HG03521 (cell line): ENCODE data around the gene CDHR3.

Source experiments
- ATAC-seq: cut with Tn5 transposase; IDR thresholded peaks from one replicate; pipeline ENCODE4 v1.9.1; 2021; ENCODE audit warnings: mild to moderate bottlenecking, moderate library complexity; ENCODE audit not compliant: unreplicated experiment

Gene CDHR3, protein sequence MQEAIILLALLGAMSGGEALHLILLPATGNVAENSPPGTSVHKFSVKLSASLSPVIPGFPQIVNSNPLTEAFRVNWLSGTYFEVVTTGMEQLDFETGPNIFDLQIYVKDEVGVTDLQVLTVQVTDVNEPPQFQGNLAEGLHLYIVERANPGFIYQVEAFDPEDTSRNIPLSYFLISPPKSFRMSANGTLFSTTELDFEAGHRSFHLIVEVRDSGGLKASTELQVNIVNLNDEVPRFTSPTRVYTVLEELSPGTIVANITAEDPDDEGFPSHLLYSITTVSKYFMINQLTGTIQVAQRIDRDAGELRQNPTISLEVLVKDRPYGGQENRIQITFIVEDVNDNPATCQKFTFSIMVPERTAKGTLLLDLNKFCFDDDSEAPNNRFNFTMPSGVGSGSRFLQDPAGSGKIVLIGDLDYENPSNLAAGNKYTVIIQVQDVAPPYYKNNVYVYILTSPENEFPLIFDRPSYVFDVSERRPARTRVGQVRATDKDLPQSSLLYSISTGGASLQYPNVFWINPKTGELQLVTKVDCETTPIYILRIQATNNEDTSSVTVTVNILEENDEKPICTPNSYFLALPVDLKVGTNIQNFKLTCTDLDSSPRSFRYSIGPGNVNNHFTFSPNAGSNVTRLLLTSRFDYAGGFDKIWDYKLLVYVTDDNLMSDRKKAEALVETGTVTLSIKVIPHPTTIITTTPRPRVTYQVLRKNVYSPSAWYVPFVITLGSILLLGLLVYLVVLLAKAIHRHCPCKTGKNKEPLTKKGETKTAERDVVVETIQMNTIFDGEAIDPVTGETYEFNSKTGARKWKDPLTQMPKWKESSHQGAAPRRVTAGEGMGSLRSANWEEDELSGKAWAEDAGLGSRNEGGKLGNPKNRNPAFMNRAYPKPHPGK

DNA sequence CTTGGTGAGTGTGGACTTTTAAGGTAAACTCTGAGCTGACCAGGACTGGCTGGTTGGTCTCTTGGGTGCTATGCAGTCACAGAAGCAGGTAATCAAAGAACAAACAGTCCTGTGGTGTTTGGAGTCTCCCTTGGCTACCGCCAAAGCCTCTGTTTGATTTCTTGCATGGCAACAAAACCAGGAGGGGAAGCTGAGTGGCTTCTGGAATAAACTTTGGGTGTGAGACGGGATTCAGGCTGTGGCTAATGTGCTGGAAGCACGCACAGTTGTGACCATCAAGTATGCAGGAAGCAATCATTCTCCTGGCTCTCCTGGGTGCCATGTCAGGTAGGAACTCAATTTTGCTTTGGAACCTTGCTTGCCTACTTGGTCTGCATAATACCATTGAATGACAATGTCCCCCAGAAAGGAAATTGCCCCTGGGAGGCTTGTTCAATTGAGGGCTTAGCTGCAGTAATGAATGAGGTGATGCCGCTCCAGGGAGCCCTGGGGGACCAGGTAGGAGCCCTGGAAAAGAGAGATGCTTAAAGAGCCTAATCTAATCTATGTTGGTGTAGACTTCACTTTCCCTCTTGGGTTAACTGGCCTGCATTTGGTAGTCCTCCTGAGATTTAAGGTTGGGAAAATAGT is at the start of gene CDHR3:
Gene CDHR3, plus strand, starts transcription at position 227 of the 630 bp plus-strand sequence. Its CDS starts 55 bp downstream, at position 282.
- no peak for ATAC-seq

DNA sequence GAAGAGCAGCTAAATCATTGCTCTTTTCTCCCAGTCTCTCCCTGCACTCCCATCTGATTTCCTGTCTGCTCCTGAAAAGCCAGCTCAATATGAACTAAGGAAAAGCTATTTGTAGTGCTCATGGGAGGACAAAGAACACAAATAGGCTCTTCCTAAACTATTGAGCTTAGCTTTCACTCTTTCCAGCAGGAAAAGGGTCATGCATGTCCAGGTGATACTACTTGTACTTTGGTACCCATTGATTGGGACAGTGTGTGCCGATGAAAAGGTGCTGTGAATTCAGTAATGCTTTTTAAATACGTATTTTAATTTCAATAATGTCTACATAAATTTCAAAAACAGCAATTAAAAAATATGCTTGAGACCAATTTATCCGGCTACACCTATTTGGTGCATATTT is 49.1 kb upstream of the CDHR3 start:
- ATAC-seq, result no peak

DNA sequence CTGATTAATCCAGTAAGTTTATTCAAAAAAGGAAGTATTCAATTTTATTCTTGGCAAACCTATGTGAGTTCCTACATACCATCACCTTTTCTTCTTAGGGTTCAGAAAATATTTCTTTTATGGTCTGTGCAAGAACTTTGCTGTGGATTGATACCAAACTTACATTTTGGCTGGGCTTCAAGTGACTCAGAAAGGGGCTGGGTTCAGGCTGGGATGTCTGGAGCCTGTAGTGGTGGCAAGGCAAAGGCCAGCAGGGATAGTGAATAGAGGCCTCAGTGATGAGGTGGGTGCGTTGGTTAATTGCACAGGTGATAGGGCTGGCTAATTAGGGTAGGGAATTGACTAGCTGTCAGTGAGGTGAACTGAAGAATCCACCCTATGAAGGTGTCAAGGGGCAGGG is 46.5 kb upstream of the CDHR3 start:
- no peak for ATAC-seq

DNA sequence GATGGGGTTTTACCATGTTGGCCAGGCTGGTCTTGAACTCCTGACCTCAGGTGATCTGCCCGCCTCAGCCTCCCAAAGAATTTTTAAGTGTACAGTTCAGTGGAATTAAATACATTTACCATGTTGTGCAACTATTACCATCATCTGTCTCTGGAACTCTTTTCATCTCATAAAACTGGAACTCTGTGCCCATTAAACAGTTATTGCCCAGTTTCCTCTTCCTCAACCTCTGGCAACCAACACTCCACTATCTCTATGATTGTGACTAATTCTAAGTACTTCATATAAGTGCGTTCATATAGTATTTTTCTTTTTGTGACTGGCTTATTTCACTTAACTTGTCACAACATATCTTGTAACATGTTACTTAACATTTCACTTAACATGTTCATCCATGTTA is 45.4 kb upstream of the CDHR3 start:
- ATAC-seq, result no peak

DNA sequence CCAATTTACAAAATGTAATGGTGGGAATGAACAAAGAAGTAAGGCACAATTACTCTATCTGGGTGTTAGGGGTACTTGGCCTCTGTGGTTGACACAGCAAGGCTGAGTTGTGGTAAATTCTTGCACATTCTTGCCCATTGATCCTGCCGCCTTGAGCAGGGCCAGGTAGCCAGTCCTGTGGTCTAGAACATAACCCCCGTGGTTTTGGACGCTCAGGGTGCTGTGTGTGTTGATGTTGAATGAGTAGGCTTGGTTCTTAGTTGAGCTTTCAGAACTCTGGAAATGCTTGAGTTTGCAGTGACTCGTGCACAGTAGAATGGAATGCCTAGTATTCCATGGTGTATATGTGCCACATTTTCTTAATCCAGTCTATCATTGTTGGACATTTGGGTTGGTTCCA is 42.3 kb upstream of the CDHR3 start:
- ATAC-seq, result no peak

DNA sequence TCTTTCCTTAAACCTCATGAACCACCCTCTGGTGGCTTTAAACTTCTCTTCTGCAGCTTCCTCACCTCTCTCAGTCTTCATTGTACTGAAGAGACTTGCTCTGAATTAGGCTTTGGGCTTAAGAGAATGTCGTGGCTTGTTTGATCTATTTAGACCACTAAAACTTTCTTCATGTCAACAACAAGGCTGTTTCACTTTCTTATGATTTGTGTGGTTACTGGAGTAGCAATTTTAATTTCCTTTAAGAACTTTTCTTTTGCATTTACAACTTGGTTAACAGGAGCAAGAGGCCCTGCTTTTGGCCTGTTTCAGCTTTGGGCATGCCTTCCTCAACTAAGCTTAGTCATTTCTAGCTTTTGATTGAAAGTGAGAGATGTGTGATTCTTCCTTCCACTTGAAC is 38.1 kb upstream of the CDHR3 start:
- ATAC-seq, result no peak

DNA sequence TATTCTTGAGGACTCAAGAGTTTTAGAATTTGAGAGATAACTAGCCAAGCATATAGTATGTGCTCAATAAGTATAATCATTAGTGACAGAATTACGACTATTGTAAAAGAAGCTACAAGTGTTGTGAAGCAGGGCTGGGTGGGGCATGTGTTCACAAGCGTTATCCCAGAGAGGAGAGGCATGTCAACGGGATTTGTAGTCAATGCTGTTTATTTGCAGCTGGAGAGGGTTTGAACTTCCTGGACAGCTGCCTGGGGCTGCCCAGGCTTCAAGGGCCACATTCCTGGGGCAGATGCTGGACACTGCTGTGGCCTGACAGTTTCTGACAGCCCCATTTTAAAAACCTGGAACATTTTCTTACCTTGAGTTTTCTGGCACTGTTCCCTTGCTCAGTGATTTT is 36.9 kb upstream of the CDHR3 start:
- ATAC-seq, result no peak

DNA sequence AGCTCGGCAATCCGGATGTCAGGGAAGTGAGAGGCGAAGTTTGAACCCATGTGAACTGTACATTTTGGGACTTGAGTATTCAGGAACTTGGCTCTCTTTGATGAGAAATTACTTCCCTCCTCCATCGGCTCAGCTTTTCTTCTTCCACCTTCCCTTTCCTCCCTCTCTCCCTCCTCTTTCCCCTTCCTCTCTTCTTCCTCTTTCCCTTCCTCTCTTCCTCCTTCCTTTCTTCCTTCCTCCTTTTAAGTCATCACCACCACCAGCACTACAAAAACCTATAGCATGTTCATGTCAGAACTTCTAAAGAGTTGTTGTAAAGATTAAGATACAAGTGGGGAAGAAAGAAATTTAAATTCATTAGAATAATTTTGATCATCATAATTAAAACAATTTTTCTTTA is 31.9 kb upstream of the CDHR3 start:
- ATAC-seq, result no peak

DNA sequence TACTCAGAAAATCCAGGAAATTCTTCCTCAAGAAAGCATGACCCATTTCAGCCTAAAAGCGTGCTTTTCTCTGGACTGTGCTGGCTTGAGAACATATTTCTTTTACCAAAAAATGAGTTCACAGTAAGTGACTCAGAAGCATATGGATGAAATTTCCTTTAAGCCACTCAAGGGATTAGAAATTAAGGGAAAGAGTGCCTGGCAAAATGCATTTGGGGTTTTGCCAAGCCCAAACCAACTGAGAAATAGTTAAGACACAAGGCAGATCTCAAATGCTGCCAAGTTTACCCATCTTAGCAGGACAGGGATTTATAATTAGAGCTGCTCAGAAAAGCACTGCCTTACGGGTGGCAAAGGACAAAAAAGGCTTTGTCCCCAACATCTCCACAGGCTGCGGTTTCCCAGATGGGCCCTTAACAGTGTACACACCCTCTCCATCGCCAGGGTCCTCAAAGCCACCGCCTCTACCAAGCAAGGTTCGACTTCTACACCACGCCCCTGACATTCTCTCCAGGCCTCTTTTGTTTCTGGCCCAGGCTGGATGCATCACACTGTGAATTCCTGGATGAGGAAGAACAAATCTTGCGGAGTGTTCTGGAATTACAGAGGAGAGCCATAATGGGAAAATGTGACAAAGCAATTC is 30.1 kb upstream of the CDHR3 start:
- no peak for ATAC-seq

DNA sequence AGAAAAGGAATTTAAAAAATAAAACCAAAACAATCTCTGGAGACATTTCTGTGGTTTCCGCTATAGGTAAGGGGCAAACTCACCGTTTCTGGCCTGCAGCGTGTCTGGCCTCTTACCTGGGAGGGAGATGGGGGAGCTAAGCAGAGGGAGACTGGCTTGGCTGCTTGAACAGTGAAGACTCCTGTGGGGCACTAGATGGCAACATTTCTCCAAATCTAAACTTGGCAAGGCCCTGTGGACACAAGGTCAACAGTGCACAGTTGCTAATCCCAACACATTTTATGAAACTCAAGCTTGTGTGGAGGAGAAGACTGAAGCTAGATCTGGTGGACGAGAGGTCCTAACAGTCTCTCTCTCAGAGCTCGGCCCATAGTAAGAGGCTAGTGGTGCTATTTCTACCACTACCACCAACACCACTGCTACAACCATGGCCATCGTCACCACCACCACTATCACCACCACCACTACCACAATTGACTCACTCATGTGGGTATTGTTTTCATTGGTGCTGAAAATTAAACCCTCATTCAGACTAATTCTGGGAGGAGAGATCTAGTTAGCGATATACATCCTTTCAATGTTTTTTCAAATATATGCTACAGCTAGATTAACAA is 28.4 kb upstream of the CDHR3 start:
- no peak for ATAC-seq

DNA sequence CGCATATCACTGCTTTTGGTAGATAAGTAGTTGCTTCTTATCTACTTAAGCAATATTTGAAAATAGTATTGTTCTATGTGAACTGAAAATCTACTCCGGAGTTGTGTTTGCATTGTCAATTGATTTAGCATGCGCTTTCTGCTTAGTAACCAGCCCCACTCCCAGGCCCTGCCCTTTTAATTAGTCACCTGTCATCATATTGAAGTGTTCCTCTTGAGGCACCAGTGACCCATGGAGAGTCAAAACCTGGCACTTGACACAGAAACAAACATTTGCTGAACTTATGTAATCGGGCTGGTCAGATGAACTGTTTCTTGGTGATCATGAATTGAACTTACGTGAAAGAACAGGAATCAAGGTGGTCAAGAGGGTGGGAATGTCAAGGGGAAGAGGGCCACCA is 27.8 kb upstream of the CDHR3 start:
- ATAC-seq, result no peak

DNA sequence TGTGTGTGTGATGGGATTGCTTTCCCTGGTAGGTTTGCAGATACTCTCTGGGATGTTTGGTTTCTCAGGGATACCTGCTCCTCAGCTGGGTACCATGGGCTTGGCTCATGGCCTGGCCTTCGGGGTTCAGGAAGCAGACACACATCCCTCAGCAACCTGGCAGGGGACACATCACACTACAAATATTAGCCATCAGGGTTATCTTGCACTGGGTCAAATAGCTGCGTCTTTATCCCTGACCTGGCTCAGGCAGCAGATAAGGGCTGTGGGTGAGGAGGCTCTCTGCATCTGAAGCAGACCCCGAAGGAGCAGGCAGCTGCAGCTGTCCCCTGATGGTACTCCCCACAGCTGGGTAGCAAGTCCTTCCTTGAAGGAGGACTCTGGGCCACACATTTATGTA is 25.7 kb upstream of the CDHR3 start:
- no peak for ATAC-seq

DNA sequence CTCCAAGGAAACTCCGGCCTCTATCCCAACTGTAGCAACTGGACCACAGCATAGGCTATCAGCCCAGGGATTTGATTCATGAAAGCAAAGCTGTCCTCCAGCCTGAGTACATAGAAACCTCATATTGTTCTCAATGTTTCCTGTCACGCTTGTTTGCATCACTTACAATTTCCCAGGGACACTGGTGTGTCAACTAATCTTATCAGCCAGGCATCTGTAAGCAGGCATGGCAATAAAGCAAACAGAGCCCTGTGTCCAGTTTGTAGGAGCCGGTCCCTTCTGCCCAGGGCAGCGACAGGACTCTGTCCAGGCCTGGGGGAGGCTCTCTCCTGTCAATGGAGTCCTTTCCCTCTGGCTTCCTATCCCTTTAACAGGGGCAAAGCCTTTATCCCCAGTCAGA is 23.0 kb upstream of the CDHR3 start:
- ATAC-seq, result no peak

DNA sequence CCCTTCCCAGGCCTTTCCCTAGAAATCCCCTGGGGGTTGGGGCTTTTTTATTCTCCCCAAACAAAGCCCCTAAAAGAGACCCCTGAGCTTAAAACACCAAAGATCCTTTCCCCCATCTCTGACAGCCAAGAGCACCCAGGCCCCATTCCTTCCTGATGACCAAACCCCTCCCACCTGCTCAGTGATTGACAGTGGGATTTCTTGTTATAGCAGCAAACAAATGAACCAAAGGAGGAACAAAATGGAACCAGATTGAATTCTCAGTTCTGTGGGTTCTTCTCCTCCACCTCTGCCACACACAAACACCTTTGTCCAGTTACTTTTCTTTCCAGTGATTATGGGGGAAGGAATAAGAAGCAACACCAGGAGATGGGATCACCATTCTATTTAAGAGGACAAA is 21.5 kb upstream of the CDHR3 start:
- ATAC-seq, result no peak

DNA sequence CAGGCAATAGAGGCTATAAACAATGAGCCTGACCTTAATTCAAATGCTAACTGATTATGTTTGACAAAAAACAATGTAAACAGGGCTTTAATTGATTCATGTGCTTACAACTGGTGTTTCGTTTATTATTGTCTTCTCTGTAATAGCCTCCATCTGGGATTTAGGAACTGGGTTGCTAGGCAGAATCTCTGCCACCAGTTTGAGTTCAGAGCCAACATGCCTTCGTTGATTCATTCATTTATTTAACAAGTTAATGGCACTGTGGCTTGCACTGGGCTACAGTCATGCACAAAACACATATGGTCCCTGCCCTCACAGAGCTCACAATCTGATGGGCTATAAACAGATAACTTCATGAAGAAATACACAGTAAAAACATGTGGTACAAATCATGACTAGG is 19.6 kb upstream of the CDHR3 start:
- no peak for ATAC-seq

DNA sequence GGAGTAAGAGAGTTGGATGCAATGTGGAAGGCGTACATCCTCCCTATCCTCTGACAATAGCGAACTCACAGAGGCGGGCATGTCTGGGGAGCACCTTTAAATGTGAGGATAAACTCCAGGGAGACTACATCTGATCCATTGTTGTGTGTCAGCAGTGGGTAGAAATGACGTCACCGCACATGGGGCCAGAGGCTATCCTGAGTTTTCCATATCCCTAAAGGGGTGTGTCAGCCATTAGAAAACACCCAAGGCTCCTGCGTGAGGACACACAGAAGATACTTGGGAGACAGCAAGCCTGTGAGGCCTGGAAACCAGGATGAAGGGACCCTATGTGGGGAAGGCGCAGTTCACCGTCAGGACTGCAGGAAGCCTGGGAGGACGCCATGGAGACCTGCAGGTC is 17.2 kb upstream of the CDHR3 start:
- no peak for ATAC-seq

DNA sequence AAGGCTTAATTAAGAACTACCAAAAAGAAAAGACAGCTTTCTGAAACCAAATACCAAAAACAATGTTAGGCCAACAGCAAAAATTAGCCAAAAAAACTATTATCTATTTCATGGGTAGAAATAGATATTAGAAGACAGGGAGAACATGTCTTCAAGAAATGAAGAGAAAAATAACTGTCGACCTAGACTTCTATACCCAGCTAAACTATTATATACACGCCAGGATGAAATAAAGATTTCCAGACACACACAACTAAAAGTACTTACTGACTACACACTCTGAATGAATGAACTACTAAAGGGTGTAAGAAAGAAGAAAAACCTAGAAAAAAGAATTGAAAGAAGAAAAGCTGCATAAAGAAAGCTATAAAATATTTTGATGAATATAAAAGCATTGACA is 11.5 kb upstream of the CDHR3 start:
- no peak for ATAC-seq

DNA sequence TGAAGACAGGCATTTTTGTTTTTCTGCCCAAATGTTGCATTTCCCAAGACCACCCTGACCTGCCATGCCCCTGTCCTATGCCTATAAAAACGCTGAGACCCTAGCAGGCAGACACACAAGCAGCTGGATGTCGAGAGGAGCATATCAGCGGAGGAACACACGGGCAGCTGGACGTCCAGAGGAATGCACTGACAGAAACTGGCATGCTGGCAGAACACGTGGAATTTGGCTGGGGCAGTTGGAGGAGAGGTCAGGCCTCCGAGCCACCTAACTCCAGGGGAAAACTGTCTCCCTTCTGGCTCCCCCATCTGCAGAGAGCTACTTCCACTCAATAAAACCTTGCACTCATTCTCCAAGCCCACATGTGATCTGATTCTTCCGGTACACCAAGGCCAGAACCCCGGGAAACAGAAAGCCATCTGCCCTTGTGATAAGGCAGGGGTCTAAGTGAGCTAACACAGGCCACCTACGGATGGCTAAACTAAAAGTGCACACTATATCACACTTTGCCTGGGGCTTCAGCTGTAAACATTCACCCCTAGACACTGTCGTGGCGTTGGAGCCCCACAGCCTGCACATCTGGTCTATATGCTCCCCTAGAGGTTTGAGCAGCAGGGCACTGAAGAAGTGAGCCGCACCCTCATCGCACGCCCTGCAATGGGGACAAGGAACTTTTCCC is 10.0 kb upstream of the CDHR3 start:
- ATAC-seq, result no peak

DNA sequence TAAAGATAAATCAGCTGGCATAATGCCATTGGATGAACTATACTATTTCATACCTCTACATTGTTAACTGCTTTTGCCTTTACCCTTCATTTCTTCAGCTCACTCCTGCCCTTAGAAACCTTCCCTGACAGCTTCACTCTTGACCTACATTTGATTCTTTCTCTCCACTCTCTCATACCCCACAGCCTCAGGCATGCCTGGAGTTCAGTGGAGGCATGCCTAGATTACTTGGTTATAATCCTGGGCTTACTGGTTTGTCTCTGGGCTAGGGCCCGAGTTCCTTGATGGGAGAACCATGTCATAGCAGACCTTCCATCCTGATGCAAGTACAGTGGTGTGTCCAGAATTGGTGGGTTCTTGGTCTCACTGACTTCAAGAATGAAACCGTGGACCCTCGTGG is 8.4 kb upstream of the CDHR3 start:
- ATAC-seq, result no peak
